ENCODE data around the gene MYL10. TPM values are rescaled to one million over a fixed set of nuclear protein-coding genes. Genes with fewer than 3 reads are reported as not detected.

The MYL10 gene
- total RNA-seq, 2 donors from 2014 or later, result not detected

GRCh38 chr7:101666293-101666692, 37.2 kb upstream of the MYL10 start:
- H3K4me3 ChIP-seq, result no peak overlapping the region
- no peaks in the 10 kb centered on the region for H3K4me1 ChIP-seq (ENCODE audit: control insufficient read depth in 1 of 2, low read depth in 2 of 2)
- H3K9me3 ChIP-seq, result no peaks in the 10 kb centered on the region
- no peak for ATAC-seq (ENCODE audit: insufficient number of reproducible peaks, low FRiP score, low read depth)
- DNase-seq (ENCODE audit: low spot score), result no peak
- no peaks in the 10 kb centered on the region for H3K27me3 ChIP-seq (replicated peaks; ENCODE audit: insufficient read depth)
- H3K27ac ChIP-seq, result no peak overlapping the region
- no peaks in the 10 kb centered on the region for H3K36me3 ChIP-seq
- TF ChIP-seq CTCF (IDR thresholded peaks at IDR 0.05), result no peak

- no peak for TF ChIP-seq CTCF (IDR thresholded peaks at IDR 0.05)
- ATAC-seq (ENCODE audit: insufficient number of reproducible peaks, low FRiP score, low read depth) (no peak), DNase-seq (ENCODE audit: low spot score) (no peak)
- Histone ChIP-seq H3K36me3 (no peaks in the 10 kb centered on the region), H3K9me3 (no peaks in the 10 kb centered on the region), H3K27me3 (replicated peaks; ENCODE audit: insufficient read depth) (no peaks in the 10 kb centered on the region), H3K4me3 (no peak overlapping the region), H3K4me1 (ENCODE audit: control insufficient read depth in 1 of 2, low read depth in 2 of 2) (no peaks in the 10 kb centered on the region), H3K27ac (no peak overlapping the region)
These were observed 35.9 kb upstream of the MYL10 start for GRCh38 chr7:101664893-101665471.

GRCh38 chr7:101664436-101664835, 35.3 kb upstream of the MYL10 start:
- TF ChIP-seq CTCF (IDR thresholded peaks at IDR 0.05), result no peak
- Histone ChIP-seq H3K9me3 (no peaks in the 10 kb centered on the region), H3K4me1 (ENCODE audit: control insufficient read depth in 1 of 2, low read depth in 2 of 2) (no peaks in the 10 kb centered on the region), H3K4me3 (no peak overlapping the region), H3K27ac (no peak overlapping the region), H3K27me3 (replicated peaks; ENCODE audit: insufficient read depth) (no peaks in the 10 kb centered on the region), H3K36me3 (no peaks in the 10 kb centered on the region)
- ATAC-seq (ENCODE audit: insufficient number of reproducible peaks, low FRiP score, low read depth) (no peak), DNase-seq (ENCODE audit: low spot score) (no peak)

- Histone ChIP-seq H3K4me1 (ENCODE audit: control insufficient read depth in 1 of 2, low read depth in 2 of 2) (no peaks in the 10 kb centered on the region), H3K9me3 (no peaks in the 10 kb centered on the region), H3K27me3 (replicated peaks; ENCODE audit: insufficient read depth) (no peaks in the 10 kb centered on the region), H3K4me3 (no peak overlapping the region), H3K27ac (no peak overlapping the region), H3K36me3 (no peaks in the 10 kb centered on the region)
- no peak for TF ChIP-seq CTCF (IDR thresholded peaks at IDR 0.05)
- ATAC-seq (ENCODE audit: insufficient number of reproducible peaks, low FRiP score, low read depth), result no peak
- DNase-seq (ENCODE audit: low spot score), result no peak
These were observed 34.7 kb upstream of the MYL10 start for GRCh38 chr7:101663747-101664146.

- H3K4me3 ChIP-seq, result no peak overlapping the region
- no peaks in the 10 kb centered on the region for H3K27me3 ChIP-seq (replicated peaks; ENCODE audit: insufficient read depth)
- H3K27ac ChIP-seq, result no peak overlapping the region
- ATAC-seq (ENCODE audit: insufficient number of reproducible peaks, low FRiP score, low read depth), result no peak
- no peak for TF ChIP-seq CTCF (IDR thresholded peaks at IDR 0.05)
- no peak for DNase-seq (ENCODE audit: low spot score)
- no peaks in the 10 kb centered on the region for H3K36me3 ChIP-seq
- H3K4me1 ChIP-seq (ENCODE audit: control insufficient read depth in 1 of 2, low read depth in 2 of 2), result no peaks in the 10 kb centered on the region
- H3K9me3 ChIP-seq, result no peaks in the 10 kb centered on the region
These were observed 33.4 kb upstream of the MYL10 start for GRCh38 chr7:101662447-101662998.
